ENCODE results near the gene SPINT2.

GRCh38 chr19:38333245-38333644 is 68.9 kb downstream of the SPINT2 start:
- TF ChIP-seq POLR2AphosphoS5 (IDR thresholded peaks at IDR 0.05) (no peak), CTCF (IDR thresholded peaks at IDR 0.05) (no peak), POLR2A (IDR thresholded peaks at IDR 0.05) (no peak), EP300 (IDR thresholded peaks at IDR 0.05) (no peak)

Data from sigmoid colon (tissue), 4 donors.